ENCODE results near the gene SUSD6. TPM values are rescaled to one million over a fixed set of nuclear protein-coding genes. Genes with fewer than 3 reads are reported as not detected.

Gene SUSD6
- total and polyA plus RNA-seq, 2 experiments from 2014 or later: 2.8 to 3.4 TPM

- TF ChIP-seq REST (IDR thresholded peaks at IDR 0.05; ENCODE audit: unreplicated experiment) (no peak), STAT1 (IDR thresholded peaks at IDR 0.05; ENCODE audit: unreplicated experiment) (no peak), CREB1 (CRISPR knock-in tag; IDR thresholded peaks at IDR 0.05; ENCODE audit: low read depth) (no peak), ZNF462 (CRISPR knock-in tag; IDR thresholded peaks at IDR 0.05) (no peak), ZNF331 (CRISPR knock-in tag; IDR thresholded peaks at IDR 0.05; ENCODE audit: low read depth) (no peak)
Observed at GRCh38 chr14:69579476-69579875, 31.9 kb upstream of the SUSD6 start (continued).

- H3K4me2 ChIP-seq: no peak overlapping the region
- no peaks in the 10 kb centered on the region for H3K79me2 ChIP-seq (replicated peaks; ENCODE audit: insufficient read depth)
- peaks cover 13% of the 10 kb centered on the region for H3K27me3 ChIP-seq (ENCODE audit: insufficient read depth)
- DNase-seq (ENCODE audit: low spot score): peak; percentile 88
- H3K4me1 ChIP-seq (ENCODE audit: insufficient read depth): no peaks in the 10 kb centered on the region
- Mint-ChIP-seq H3K27ac (no peak overlapping the region), H3K27me3 (ENCODE audit: insufficient read depth, low read depth, poor library complexity) (peaks cover 12% of the 10 kb centered on the region), H3K9me3 (no peaks in the 10 kb centered on the region), H3K4me3 (no peak overlapping the region), H3K4me1 (no peaks in the 10 kb centered on the region; the same call in 2 of the 3 replicates), H3K36me3 (ENCODE audit: low read depth) (no peaks in the 10 kb centered on the region)
- no peaks in the 10 kb centered on the region for H3F3A ChIP-seq (replicated peaks; ENCODE audit: low read depth)
- H3K36me3 ChIP-seq (ENCODE audit: insufficient read depth): no peaks in the 10 kb centered on the region
- no peak overlapping the region for H3K27ac ChIP-seq (ENCODE audit: low read depth)
- peak; percentile 97 for ATAC-seq
- no peak overlapping the region for H2AFZ ChIP-seq
- no peak overlapping the region for H3K4me3 ChIP-seq
- H4K20me1 ChIP-seq (replicated peaks; ENCODE audit: insufficient read depth): no peaks in the 10 kb centered on the region
- no peaks in the 10 kb centered on the region for H3K9me2 ChIP-seq (ENCODE audit: insufficient read depth)
- TF ChIP-seq ZNF114 (CRISPR knock-in tag; IDR thresholded peaks at IDR 0.05): no peak
Observed at GRCh38 chr14:69580009-69580577, 31.3 kb upstream of the SUSD6 start.

All from GM23338 (cell line).